WTC11 (cell line): Measurements from ENCODE around the gene PLA2G2D.
"Not testable (repeated sequence)": the region's sequence is repeated elsewhere in the genome, so short reads cannot be mapped to it uniquely, and the experiment has no call there.

Source experiments
- NFYB ChIP-seq: sonication (generic); formaldehyde crosslinking; conservative IDR thresholded peaks from 2 replicates; pipeline ENCODE4 v1.8.0; 2022; ENCODE audit warnings: low read depth, missing genetic modification reagents
- NR3C1 ChIP-seq: sonication (generic); formaldehyde crosslinking; conservative IDR thresholded peaks from 2 replicates; pipeline ENCODE4 v1.8.1; 2023; ENCODE audit warnings: low read depth, mild to moderate bottlenecking, missing genetic modification reagents
- TCF7 ChIP-seq: sonication (generic); formaldehyde crosslinking; IDR thresholded peaks from 2 replicates; pipeline ENCODE4 v1.8.0; 2022; ENCODE audit warnings: mild to moderate bottlenecking, low read depth, missing genetic modification reagents, moderate library complexity
- TEAD4 ChIP-seq: sonication (generic); formaldehyde crosslinking; IDR thresholded peaks from 2 replicates; pipeline ENCODE4 v1.8.0; 2022; ENCODE audit warnings: mild to moderate bottlenecking, missing genetic modification reagents
- TF ChIP-seq, protein P1 (sequence below): fragments of 200-600 bp; IDR thresholded peaks from 2 replicates; pipeline ENCODE4 v1.8.0; 2022; ENCODE audit warnings: antibody characterized with exemption
- TF ChIP-seq, protein P2 (sequence below): sonication (generic); formaldehyde crosslinking; IDR thresholded peaks from 2 replicates; pipeline ENCODE4 v1.8.0; 2023; ENCODE audit warnings: missing genetic modification reagents
- TF ChIP-seq, protein P3 (sequence below): sonication (generic); formaldehyde crosslinking; IDR thresholded peaks from 2 replicates; pipeline ENCODE4 v1.8.1; 2022; ENCODE audit warnings: mild to moderate bottlenecking, missing genetic modification reagents, moderate library complexity, borderline replicate concordance
- TF ChIP-seq, protein P4 (sequence below): sonication (generic); formaldehyde crosslinking; IDR thresholded peaks from 2 replicates; pipeline ENCODE4 v1.8.0; 2022; ENCODE audit warnings: mild to moderate bottlenecking, missing genetic modification reagents
- TF ChIP-seq, protein P5 (sequence below): fragments of 250-450 bp; sonication (Bioruptor Pico); IDR thresholded peaks from 2 replicates; pipeline ENCODE4 v1.9.0; 2021; ENCODE audit warnings: moderate library complexity, mild to moderate bottlenecking, inconsistent platforms, borderline replicate concordance
- TF ChIP-seq, protein P6 (sequence below): sonication (generic); formaldehyde crosslinking; IDR thresholded peaks from 2 replicates; pipeline ENCODE4 v1.8.0; 2022; ENCODE audit warnings: mild to moderate bottlenecking, missing genetic modification reagents
- TF ChIP-seq, protein P7 (sequence below): sonication (generic); formaldehyde crosslinking; conservative IDR thresholded peaks from 2 replicates; pipeline ENCODE4 v1.8.1; 2022; ENCODE audit warnings: mild to moderate bottlenecking, missing genetic modification reagents
- TF ChIP-seq, protein P8 (sequence below): fragments of 250-450 bp; sonication (Bioruptor Pico); IDR thresholded peaks from 2 replicates; pipeline ENCODE4 v1.9.0; 2021; ENCODE audit warnings: mild to moderate bottlenecking

DNA sequence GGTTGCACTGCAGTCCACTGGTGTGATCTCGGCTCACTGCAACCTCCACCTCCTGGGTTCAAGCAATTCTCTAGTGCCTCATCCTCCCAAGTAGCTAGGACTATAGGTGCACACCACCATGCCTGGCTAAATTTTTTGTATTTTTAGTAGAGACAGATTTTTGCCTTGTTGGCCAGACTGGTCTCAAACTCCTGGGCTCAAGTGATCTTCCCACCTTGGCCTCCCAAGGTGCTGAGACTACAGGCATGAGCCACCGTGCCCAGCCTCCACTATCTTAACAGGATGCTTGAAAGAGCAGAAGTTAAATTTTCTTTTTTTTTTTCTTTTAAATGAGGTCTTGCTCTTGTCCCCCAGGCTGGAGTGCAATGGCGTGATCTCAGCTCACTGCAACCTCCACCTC lies 11.2 kb upstream of the PLA2G2D start:
- TF ChIP-seq, protein P1, sequence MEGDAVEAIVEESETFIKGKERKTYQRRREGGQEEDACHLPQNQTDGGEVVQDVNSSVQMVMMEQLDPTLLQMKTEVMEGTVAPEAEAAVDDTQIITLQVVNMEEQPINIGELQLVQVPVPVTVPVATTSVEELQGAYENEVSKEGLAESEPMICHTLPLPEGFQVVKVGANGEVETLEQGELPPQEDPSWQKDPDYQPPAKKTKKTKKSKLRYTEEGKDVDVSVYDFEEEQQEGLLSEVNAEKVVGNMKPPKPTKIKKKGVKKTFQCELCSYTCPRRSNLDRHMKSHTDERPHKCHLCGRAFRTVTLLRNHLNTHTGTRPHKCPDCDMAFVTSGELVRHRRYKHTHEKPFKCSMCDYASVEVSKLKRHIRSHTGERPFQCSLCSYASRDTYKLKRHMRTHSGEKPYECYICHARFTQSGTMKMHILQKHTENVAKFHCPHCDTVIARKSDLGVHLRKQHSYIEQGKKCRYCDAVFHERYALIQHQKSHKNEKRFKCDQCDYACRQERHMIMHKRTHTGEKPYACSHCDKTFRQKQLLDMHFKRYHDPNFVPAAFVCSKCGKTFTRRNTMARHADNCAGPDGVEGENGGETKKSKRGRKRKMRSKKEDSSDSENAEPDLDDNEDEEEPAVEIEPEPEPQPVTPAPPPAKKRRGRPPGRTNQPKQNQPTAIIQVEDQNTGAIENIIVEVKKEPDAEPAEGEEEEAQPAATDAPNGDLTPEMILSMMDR, result not testable (repeated sequence)
- TF ChIP-seq, protein P2, sequence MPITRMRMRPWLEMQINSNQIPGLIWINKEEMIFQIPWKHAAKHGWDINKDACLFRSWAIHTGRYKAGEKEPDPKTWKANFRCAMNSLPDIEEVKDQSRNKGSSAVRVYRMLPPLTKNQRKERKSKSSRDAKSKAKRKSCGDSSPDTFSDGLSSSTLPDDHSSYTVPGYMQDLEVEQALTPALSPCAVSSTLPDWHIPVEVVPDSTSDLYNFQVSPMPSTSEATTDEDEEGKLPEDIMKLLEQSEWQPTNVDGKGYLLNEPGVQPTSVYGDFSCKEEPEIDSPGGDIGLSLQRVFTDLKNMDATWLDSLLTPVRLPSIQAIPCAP (CRISPR knock-in tag), result not testable (repeated sequence)
- TF ChIP-seq, protein P3, sequence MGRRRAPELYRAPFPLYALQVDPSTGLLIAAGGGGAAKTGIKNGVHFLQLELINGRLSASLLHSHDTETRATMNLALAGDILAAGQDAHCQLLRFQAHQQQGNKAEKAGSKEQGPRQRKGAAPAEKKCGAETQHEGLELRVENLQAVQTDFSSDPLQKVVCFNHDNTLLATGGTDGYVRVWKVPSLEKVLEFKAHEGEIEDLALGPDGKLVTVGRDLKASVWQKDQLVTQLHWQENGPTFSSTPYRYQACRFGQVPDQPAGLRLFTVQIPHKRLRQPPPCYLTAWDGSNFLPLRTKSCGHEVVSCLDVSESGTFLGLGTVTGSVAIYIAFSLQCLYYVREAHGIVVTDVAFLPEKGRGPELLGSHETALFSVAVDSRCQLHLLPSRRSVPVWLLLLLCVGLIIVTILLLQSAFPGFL, result not testable (repeated sequence)
- TF ChIP-seq, protein P4, sequence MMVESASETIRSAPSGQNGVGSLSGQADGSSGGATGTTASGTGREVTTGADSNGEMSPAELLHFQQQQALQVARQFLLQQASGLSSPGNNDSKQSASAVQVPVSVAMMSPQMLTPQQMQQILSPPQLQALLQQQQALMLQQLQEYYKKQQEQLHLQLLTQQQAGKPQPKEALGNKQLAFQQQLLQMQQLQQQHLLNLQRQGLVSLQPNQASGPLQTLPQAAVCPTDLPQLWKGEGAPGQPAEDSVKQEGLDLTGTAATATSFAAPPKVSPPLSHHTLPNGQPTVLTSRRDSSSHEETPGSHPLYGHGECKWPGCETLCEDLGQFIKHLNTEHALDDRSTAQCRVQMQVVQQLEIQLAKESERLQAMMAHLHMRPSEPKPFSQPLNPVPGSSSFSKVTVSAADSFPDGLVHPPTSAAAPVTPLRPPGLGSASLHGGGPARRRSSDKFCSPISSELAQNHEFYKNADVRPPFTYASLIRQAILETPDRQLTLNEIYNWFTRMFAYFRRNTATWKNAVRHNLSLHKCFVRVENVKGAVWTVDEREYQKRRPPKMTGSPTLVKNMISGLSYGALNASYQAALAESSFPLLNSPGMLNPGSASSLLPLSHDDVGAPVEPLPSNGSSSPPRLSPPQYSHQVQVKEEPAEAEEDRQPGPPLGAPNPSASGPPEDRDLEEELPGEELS (CRISPR knock-in tag), result not testable (repeated sequence)
- TF ChIP-seq, protein P5, sequence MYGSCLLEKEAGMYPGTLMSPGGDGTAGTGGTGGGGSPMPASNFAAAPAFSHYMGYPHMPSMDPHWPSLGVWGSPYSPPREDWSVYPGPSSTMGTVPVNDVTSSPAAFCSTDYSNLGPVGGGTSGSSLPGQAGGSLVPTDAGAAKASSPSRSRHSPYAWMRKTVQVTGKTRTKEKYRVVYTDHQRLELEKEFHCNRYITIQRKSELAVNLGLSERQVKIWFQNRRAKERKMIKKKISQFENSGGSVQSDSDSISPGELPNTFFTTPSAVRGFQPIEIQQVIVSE (CRISPR knock-in tag), result not testable (repeated sequence)
- TF ChIP-seq TCF7, NR3C1, NFYB, TEAD4 (CRISPR knock-in tag): not testable (repeated sequence)
- TF ChIP-seq, protein P6, sequence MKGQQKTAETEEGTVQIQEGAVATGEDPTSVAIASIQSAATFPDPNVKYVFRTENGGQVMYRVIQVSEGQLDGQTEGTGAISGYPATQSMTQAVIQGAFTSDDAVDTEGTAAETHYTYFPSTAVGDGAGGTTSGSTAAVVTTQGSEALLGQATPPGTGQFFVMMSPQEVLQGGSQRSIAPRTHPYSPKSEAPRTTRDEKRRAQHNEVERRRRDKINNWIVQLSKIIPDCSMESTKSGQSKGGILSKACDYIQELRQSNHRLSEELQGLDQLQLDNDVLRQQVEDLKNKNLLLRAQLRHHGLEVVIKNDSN (CRISPR knock-in tag), result not testable (repeated sequence)
- TF ChIP-seq, protein P7, sequence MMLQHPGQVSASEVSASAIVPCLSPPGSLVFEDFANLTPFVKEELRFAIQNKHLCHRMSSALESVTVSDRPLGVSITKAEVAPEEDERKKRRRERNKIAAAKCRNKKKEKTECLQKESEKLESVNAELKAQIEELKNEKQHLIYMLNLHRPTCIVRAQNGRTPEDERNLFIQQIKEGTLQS (CRISPR knock-in tag), result not testable (repeated sequence)
- TF ChIP-seq, protein P8, sequence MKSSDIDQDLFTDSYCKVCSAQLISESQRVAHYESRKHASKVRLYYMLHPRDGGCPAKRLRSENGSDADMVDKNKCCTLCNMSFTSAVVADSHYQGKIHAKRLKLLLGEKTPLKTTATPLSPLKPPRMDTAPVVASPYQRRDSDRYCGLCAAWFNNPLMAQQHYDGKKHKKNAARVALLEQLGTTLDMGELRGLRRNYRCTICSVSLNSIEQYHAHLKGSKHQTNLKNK (CRISPR knock-in tag), result not testable (repeated sequence)
